Liver (tissue), 3 donors: ENCODE results near the gene NECAB2.

Experiments used
- ATF3 ChIP-seq: IDR thresholded peaks from 2 replicates; pipeline ENCODE4 v1.6.1; 2016; ENCODE audit warnings: antibody characterized with exemption
- EGR1 ChIP-seq, 2 donors: IDR thresholded peaks; 2 replicates each; pipeline ENCODE4 v1.6.1; 2016 to 2018; ENCODE audit warnings: antibody characterized with exemption in 2 of 2, low read depth in 2 of 2
- GABPA ChIP-seq, 2 donors: IDR thresholded peaks in 1 of 2; conservative IDR thresholded peaks in 1 of 2; 2 replicates each; pipeline ENCODE4 v1.6.1; 2016; ENCODE audit warnings: antibody characterized with exemption in 2 of 2, mild to moderate bottlenecking in 1 of 2, moderate library complexity in 1 of 2
- JUND ChIP-seq, 2 donors: IDR thresholded peaks; 2 replicates each; pipeline ENCODE4 v1.6.1; 2016; ENCODE audit warnings: antibody characterized with exemption in 2 of 2
- MAX ChIP-seq: IDR thresholded peaks from 2 replicates; pipeline ENCODE4 v1.6.1; 2016; ENCODE audit warnings: antibody characterized with exemption
- NR2F2 ChIP-seq: IDR thresholded peaks from 2 replicates; pipeline ENCODE4 v1.6.1; 2016; ENCODE audit warnings: antibody characterized with exemption
- RAD21 ChIP-seq, 2 donors: IDR thresholded peaks; 2 replicates each; pipeline ENCODE4 v1.6.1; 2016; ENCODE audit warnings: antibody characterized with exemption in 2 of 2, mild to moderate bottlenecking in 2 of 2
- REST ChIP-seq: IDR thresholded peaks from 2 replicates; pipeline ENCODE4 v1.6.1; 2016; ENCODE audit warnings: antibody characterized with exemption, mild to moderate bottlenecking
- SP1 ChIP-seq: IDR thresholded peaks from 2 replicates; pipeline ENCODE4 v1.6.1; 2018; ENCODE audit warnings: antibody characterized with exemption, mild to moderate bottlenecking
- TAF1 ChIP-seq: conservative IDR thresholded peaks from 2 replicates; pipeline ENCODE4 v1.6.1; 2016; ENCODE audit warnings: antibody characterized with exemption, mild to moderate bottlenecking
- YY1 ChIP-seq: IDR thresholded peaks from 2 replicates; pipeline ENCODE4 v1.6.1; 2016; ENCODE audit warnings: antibody characterized with exemption, mild to moderate bottlenecking
- TF ChIP-seq, protein P1 (sequence below): fragments of 150-350 bp; IDR thresholded peaks from 2 replicates; pipeline ENCODE4 v1.5.1; 2017; ENCODE audit warnings: improper control_type of control experiment, low read depth, low read length; ENCODE audit not compliant: missing input control
- donor health status: healthy.
- donor health status: healthy.

- TF ChIP-seq GABPA (IDR thresholded peaks at IDR 0.05 in 1 of 2, conservative IDR thresholded peaks at IDR 0.05 in 1 of 2) (no peak), EGR1 (IDR thresholded peaks at IDR 0.05; ENCODE audit: low read depth in 2 of 2) (no peak), REST (no peak), ATF3 (no peak), YY1 (no peak), RAD21 (IDR thresholded peaks at IDR 0.05) (no peak), SP1 (no peak), JUND (IDR thresholded peaks at IDR 0.05) (no peak), TAF1 (no peak), NR2F2 (no peak), MAX (no peak)
- TF ChIP-seq, protein P1, sequence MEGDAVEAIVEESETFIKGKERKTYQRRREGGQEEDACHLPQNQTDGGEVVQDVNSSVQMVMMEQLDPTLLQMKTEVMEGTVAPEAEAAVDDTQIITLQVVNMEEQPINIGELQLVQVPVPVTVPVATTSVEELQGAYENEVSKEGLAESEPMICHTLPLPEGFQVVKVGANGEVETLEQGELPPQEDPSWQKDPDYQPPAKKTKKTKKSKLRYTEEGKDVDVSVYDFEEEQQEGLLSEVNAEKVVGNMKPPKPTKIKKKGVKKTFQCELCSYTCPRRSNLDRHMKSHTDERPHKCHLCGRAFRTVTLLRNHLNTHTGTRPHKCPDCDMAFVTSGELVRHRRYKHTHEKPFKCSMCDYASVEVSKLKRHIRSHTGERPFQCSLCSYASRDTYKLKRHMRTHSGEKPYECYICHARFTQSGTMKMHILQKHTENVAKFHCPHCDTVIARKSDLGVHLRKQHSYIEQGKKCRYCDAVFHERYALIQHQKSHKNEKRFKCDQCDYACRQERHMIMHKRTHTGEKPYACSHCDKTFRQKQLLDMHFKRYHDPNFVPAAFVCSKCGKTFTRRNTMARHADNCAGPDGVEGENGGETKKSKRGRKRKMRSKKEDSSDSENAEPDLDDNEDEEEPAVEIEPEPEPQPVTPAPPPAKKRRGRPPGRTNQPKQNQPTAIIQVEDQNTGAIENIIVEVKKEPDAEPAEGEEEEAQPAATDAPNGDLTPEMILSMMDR: no peak
These were observed 22.4 kb downstream of the NECAB2 start for GRCh38 chr16:83990492-83990891.
